ENCODE data around the gene LAX1.
A peak's percentile ranks its signal among the peaks of the same experiment; 100 is the strongest.

DNA sequence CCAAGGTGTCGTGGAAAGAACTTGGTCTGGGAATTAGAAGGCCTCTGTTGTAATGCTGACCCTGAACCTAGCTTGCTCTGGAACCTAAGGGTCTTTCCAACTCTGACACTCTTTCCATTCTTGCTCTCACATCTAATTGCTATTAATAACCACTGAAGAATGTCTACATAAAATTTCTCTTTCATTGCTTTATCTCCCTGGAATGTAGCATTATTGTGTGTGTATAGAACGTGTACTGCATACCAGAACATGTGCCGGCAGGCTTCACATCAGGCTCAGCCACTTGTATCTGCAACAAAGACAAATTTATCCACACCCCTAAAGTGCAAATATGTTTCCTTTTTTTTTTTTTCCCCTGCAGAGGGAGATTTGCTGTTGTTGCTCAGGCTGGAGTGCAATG, 13.9 kb upstream of the LAX1 start:
- TF ChIP-seq, protein P1, sequence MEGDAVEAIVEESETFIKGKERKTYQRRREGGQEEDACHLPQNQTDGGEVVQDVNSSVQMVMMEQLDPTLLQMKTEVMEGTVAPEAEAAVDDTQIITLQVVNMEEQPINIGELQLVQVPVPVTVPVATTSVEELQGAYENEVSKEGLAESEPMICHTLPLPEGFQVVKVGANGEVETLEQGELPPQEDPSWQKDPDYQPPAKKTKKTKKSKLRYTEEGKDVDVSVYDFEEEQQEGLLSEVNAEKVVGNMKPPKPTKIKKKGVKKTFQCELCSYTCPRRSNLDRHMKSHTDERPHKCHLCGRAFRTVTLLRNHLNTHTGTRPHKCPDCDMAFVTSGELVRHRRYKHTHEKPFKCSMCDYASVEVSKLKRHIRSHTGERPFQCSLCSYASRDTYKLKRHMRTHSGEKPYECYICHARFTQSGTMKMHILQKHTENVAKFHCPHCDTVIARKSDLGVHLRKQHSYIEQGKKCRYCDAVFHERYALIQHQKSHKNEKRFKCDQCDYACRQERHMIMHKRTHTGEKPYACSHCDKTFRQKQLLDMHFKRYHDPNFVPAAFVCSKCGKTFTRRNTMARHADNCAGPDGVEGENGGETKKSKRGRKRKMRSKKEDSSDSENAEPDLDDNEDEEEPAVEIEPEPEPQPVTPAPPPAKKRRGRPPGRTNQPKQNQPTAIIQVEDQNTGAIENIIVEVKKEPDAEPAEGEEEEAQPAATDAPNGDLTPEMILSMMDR (optimal IDR thresholded peaks at IDR 0.05 in 1 of 3, IDR thresholded peaks at IDR 0.05 in 1 of 3, conservative IDR thresholded peaks at IDR 0.05 in 1 of 3; ENCODE audit: extremely low read depth in 1 of 3, insufficient read depth in 2 of 3, low read length in 3 of 3) = peak in 2 of 3 experiments; percentile 11 to 14
- no peak for TF ChIP-seq EZH2 (IDR thresholded peaks at IDR 0.05; ENCODE audit: low read length)
